Caki2 (cell line): ENCODE data around the gene LRFN3. TPM values are rescaled to one million over a fixed set of nuclear protein-coding genes. Genes with fewer than 3 reads are reported as not detected.
"Not testable (repeated sequence)": the region's sequence is repeated elsewhere in the genome, so short reads cannot be mapped to it uniquely, and the experiment has no call there.

Experiments
- DNase-seq: peaks from one replicate; pipeline ENCODE4 v3.0.0-alpha.2; 2015; ENCODE audit warnings: low read depth
- in situ Hi-C: cut with HindIII; loops from 2 replicates; pipeline ENCODE4 v1.10.0; 2016; ENCODE audit warnings: low sequenced_read_pairs, low pct_unique_long_range_greater_than_20kb, mixed read lengths
- total RNA-seq: library from RNA; depleted of rRNA; stranded (reverse); fragments of >200 nt; shearing (Covaris generic); gene quantifications from 2 replicates; pipeline ENCODE4 v1.2.3, GENCODE V29; 2014; ENCODE audit warnings: low replicate concordance; rRNA removed

The LRFN3 gene
- total RNA-seq: 4.4 and 9.7 TPM in 2 replicates

DNA sequence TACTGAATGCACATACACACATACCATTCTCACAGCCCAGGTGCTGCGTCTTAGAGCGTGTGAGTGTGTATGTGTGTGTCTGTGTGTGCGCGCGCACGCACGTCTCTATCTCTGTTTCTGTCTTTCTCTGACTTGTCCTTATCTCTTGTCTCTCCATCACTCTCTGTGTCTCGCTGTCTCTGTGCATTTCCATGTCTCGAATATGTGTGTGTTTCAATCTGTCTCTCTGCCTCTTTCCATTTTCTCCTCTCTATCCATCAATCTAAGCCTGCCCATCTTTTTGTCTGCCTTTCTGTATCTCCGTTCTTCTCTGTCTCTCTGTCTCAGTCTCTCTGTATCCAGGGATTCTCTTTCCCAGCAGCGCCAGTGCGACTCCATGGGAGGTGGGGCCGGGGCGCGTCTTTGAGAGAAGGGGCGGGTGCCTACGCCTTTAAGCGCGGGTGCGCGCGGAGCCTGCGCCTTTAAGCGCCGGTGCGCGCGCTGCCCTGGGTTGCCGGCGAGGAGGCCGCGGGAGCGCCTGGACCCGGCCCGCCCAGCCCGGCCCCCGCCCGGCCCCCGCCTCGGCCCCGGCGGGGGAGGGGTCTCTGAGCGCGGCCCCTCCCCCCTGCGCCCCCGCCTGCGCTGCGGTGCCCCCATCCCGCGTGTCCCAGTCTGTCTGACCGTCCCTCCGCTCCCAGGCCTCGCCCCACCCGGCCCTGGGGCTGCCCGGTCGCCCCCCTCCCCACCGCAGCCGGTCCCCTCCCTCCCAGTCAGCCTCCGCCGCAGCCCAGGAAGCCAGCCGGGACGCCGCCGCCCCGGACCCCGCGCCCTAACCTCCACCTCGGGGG is at the start of gene LRFN3:
Gene LRFN3, plus strand, starts transcription at position 464 of the 827 bp plus-strand sequence. CDS start 3,052 bp downstream, outside the sequence.
- DNase-seq: peak; percentile 47
- in situ Hi-C loops: no loop called here

- no peak for DNase-seq
- in situ Hi-C loops: no loop called here
Observed at GRCh38 chr19:35887197-35887596, 49.0 kb upstream of the LRFN3 start.

DNA sequence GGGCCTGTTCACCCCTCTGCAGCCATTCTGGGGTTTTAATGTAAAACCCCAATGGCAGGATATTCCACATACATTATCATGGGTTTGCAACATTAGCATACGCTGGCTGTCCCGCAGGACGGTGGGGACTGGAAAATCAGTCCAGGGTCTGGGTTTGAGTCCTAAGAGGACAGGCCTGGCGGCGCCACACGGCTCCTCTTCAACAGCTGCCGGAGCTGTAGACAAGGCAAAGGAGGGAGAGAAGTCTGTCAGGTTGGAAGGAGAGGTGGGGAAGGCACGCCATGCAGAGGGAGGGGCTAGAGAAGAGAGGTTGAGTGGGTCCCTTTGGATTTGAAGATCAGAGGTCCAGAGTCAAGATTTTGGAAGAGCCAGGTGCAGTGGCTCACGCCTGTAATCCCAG is 47.8 kb upstream of the LRFN3 start:
- in situ Hi-C loops: no loop called here
- DNase-seq: no peak

DNA sequence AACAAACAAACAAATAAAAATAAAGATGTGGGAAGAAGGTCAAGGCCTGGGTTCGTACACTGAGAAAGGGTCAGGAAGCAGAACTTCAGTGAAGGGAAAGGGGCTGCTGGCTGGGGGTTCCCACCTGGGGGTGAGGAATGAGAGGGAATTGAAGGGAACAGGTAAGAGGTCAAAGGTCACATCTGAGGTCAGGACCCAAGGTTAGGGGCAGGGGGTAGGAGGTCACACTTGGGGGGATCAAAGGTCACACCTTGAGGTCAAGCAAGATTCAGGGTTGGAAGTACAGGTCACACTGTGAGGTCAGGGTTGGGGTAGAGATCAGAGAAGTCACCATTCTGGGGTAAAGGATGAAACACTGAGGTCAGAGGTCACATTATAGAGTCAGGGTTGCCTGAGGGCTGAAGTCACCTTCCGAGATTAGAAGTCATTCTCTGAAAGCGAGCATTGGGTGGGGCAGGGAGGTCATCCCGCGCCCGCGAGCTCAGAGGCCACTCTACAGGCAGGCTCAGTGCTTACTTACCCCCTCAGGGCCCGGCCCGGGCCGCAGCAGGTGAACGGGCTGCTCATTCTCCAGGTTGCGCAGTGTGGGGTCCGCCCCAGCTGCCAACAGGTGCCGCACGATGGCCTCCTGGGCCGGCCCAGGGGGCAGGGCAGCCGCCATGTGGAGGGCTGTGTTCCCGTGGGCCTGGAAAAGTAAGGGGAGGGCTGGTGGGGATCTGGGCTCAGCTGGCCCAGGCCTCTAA is 46.6 kb upstream of the LRFN3 start:
- in situ Hi-C loops: no loop called here

GRCh38 chr19:35890113-35890650 is 46.0 kb upstream of the LRFN3 start:
- in situ Hi-C loops: no loop called here
- DNase-seq: no peak

More for the DNA sequence above, 46.6 kb upstream of the LRFN3 start:
- DNase-seq: no peak

- in situ Hi-C loops, DNase-seq: not testable (repeated sequence)
Observed at GRCh38 chr19:35891819-35892218, 44.4 kb upstream of the LRFN3 start.

- in situ Hi-C loops: no loop called here
- no peak for DNase-seq
Observed at GRCh38 chr19:35894342-35894741, 41.8 kb upstream of the LRFN3 start.

DNA sequence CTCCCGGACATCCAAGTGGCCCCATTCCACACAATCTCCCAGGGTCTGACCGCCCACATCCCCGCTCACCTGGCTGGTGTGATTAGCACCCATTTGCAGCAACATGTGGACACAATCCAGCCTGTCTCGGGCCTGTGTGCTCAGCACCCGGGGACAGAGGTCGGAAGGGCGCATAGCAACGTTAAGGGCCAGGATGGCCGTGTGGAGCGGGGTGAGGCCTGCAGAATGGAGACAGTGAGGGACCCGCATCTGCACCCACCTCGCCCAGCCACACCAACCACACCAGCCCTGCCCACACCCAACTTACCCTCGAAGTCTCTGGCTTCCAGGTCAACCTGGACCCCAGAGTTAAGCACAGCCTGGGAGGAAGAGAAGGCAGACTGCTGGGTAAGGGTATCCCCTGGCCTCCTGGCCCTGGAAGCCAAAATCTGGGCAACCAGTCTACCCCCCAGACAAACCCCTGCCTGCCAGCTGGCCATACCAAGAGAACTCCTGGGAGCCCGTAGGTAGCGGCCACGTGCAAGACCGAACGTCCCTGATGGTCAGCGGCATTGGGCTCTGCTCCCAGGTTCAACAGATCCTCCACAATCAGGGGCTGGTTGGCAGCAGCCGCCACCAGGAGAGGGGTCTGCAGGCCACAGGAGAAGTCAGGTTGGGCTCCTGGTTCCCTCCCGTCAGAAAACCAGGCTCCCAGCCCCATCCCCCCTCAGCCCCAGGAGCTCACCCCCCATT is 40.1 kb upstream of the LRFN3 start:
- DNase-seq: no peak
- in situ Hi-C loops: no loop called here

GRCh38 chr19:35896643-35897040 is 39.5 kb upstream of the LRFN3 start:
- in situ Hi-C loops: no loop called here
- DNase-seq: no peak

DNA sequence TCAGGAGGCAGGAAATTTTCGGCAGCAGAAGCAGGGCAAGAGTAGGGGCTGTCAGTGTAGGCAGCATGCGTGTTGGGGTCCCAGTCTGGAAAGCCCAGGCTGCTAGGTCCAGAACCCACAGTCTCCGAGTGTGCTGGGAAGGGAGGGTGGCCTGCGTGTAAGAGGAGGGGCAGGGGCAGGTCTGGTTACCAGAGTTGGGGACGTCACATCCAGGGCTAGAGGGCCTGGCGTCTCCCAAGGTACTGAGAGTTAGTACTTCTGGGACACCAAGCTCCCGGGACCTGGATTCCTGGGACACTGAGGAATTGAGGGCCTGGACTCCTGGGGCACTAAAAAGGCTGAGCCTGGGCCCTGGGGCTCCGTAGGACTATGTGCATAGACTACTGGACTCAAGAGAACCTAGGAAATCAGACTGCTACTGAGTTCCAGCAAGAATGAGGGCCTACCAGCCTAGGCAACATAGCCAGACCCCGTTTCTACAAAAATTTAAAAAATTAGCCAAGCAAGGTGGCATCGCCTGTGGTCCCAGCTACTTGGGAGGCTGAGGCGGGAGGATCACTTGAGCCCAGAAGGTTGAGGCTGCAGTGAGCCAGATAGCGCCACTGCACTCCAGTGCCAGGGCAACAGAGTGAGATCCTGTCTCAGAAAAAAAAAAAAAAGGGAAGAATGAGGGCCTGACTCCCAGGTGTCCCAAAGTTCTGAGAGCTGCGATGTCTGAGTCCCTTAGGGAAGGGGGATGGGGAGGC is 38.3 kb upstream of the LRFN3 start:
- in situ Hi-C loops: no loop called here
- DNase-seq: no peak

DNA sequence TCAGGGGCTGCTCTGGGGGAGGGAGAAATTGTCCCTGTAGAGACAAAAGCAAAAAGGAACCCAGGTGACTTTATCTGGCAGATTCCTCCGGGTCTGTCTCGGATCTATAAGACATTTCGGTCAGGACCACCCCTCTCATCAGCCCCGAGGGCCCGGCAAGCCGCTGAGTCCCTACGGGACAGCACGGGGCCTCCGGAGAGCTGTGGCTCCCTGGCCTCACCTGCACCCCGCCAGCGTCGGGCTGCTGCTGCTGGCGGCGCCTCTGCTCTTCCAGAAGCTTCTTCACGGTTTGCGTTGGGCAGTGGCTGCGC is 37.7 kb upstream of the LRFN3 start:
- in situ Hi-C loops: no loop called here
- no peak for DNase-seq

- in situ Hi-C loops: no loop called here
- peak; percentile 91 for DNase-seq
Observed at GRCh38 chr19:35899547-35900214, 36.5 kb upstream of the LRFN3 start.

DNA sequence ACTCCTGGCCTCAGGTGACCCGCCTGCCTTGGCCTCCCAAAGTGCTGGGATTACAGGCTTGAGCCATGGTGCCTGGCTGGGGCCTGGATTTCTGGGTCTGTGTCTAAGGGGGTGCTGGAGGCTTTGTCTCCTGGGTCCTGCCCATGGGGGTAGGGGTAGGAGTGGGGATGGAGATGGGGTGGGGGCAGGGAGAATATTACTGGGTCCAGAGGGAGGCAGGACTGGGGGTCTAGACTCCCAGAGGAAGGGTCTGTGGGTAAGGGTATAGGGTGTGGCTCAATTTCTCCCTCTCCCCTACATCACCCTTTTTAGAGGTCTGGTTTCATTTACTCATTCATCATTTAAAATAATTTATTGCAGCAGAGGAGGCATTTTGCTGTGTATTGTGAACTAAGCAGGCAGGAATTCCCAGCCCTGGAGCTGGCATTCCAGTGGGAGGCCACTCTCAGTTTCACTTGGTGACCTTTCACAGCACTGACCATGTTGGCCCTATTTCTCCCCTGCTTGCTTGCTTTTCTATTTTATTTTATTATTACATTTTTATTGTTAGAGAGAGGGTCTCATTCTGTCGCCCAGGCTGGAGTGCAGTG is 35.0 kb upstream of the LRFN3 start:
- in situ Hi-C loops: no loop called here

DNA sequence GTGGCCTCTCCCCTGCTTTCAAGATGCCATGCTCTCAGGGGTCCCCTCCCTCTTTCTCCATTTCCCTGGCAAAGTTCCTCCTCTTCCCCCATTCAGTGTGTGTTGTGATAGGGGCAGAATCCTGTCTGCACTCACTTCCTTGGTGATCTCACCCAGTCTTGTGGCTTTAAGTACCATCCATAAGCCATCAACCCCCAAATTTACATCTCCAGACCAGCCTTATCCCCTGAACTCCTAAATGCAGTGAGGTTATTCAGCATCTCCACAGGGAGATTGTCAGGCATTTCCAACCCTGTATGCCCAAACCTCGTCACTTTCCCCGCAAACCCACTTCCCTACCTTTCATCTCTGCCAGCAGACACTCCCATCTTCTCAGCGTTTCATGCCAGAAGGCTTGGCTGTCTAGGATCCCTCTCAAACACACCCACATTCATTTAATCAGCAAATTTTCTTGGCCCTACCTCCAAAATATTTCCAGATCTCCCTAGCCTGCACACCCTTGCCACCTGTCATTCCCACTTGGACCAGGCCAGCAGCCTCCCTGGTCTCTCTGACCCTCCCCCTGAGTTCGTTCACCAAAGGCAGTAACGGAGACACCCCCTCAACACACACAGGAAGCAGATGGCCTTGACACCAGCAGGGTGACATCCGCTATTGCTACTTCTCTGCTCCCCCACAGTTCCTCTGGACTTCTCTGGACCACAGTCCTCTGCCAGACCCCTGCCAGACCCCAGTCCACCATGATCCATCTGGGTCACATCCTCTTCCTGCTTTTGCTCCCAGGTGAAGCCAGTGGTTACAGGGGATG is 34.1 kb upstream of the LRFN3 start, which contains the start of gene HCST:
Gene HCST, plus strand, starts transcription at position 676 of the 808 bp plus-strand sequence. Its CDS starts 65 bp downstream, at position 741.
- DNase-seq: peak; percentile 38
- in situ Hi-C loops: no loop called here

More for the DNA sequence above, 35.0 kb upstream of the LRFN3 start:
- peak; percentile 47 for DNase-seq

DNA sequence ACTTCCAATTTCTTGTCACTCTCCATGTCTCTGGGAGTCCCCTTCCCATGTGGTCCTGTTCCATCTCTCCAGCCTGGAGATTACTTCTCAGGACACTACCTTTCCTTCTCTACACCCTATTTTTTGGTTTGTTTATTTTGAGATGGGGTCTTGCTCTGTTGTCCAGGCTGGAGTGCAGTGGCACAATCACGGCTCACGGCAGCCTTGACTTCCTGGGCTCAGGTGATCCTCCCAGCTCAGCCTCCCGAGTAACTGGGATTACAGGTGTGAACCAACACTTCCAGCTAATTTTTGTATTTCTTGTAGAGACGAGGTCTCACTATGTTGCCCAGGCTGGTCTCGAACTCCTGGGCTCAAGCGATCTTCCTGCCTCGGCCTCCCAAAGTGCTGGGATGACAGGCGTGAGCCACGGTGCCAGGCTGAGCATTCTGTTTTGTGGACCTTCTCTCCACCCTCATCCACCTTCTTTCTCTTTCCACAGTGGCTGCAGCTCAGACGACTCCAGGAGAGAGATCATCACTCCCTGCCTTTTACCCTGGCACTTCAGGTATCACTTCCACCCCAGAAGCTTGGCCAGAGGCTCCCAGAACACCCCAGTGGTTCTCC is 33.2 kb upstream of the LRFN3 start:
- in situ Hi-C loops: no loop called here
- no peak for DNase-seq
